Kidney epithelial cell (primary cell): ENCODE measurements around the gene TMTC4. TPM values are rescaled to one million over a fixed set of nuclear protein-coding genes. Genes with fewer than 3 reads are reported as not detected.

Source experiments
- DNase-seq: peaks from one replicate; pipeline ENCODE4 v3.0.0-alpha.2; 2010; ENCODE audit warnings: low read depth
- H3K27me3 ChIP-seq: 2 replicates; pipeline ENCODE4 v1.6.0; 2011; ENCODE audit warnings: low read length; ENCODE audit not compliant: control insufficient read depth, insufficient read depth
- H3K36me3 ChIP-seq: 2 replicates; pipeline ENCODE4 v1.5.1; 2011; ENCODE audit warnings: low read length; ENCODE audit not compliant: control insufficient read depth, insufficient read depth
- H3K4me3 ChIP-seq: 2 replicates; pipeline ENCODE4 v1.5.1; 2011; ENCODE audit warnings: low read depth, mild to moderate bottlenecking, control low read depth, low read length
- CTCF ChIP-seq: IDR thresholded peaks from 2 replicates; pipeline ENCODE4 v1.5.1; 2011; ENCODE audit warnings: mild to moderate bottlenecking, moderate library complexity, low read length, control low read depth, inconsistent platforms; ENCODE audit not compliant: insufficient read depth, poor library complexity, severe bottlenecking
- total RNA-seq: library from RNA; depleted of rRNA; stranded (reverse); fragments of >200 nt; gene quantifications from 2 replicates; pipeline ENCODE4 v1.2.3, GENCODE V29; 2015

TMTC4 gene
- total RNA-seq, 1 donor from 2014 or later = 27.1 TPM

DNA sequence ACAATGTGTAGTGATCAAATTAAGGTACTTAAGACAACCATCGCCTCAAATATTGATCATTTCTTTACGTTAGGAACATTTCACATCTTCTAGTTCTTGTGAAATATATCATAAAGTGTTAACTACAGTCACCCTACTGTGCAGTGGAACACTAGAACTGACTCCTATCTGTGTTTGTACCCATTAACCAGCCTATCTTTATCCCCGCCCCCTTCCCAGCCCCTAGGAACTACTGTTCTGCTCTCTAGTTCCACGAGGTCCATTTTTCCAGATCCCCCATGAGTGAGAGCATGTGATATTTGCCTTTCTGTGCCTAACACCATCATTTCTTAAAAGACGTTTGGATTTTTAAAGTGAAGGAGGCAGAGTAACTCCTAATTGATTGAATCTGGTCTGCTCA, 61.6 kb downstream of the TMTC4 start:
- DNase-seq = no peak
- H3K36me3 ChIP-seq = peaks cover 1% of the 10 kb centered on the region
- TF ChIP-seq CTCF = no peak
- H3K4me3 ChIP-seq = no peak overlapping the region
- H3K27me3 ChIP-seq = no peaks in the 10 kb centered on the region

GRCh38 chr13:100611678-100612492, 62.7 kb downstream of the TMTC4 start:
- no peak for DNase-seq
- Histone ChIP-seq H3K36me3 (peaks cover 1% of the 10 kb centered on the region), H3K27me3 (no peaks in the 10 kb centered on the region), H3K4me3 (no peak overlapping the region)
- no peak for TF ChIP-seq CTCF

DNA sequence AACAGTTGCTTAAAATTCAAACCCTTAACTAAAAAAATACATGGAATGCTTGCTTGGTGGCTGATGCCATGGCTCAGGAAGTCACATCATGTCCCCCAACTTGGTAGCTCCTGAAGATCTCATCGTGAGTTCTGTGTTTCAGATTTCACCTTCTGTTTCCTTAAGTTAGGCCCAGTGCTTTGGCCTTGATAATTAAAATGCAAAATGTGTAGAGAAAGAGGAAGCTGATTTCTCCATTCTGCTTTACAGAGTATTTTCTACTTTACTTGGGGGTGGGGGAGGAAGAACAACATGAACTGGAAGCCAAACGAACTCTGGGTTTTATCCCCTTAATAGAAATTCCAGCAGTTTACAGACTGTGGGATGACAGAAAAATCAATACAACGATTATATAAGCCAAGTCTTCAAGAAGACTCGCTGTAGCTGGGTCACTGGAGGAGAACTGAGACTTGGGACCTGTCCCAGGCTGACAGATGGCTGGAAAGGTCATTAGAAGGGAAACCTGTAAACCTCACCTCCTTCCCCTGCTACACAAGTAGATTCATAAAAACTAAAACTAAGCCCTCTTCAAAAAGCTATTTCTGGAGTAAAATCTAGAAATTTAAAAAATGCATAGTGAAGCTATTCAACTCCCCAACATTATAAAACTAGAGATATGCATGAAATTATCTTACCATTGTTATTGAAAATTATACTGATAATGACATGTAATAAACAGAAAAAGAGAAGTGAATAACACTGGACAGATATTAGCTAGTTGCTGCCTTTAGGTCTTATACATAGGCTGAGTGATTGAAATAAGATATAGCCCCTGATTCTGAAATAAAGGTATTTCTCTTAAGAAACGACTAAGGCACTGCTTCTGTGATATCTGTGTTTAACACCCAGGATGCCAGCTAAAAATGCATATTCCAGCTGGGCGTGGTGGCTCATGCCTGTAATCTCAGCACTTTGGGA, 63.9 kb downstream of the TMTC4 start:
- no peak for TF ChIP-seq CTCF
- Histone ChIP-seq H3K36me3 (peaks cover 1% of the 10 kb centered on the region), H3K4me3 (no peak overlapping the region), H3K27me3 (no peaks in the 10 kb centered on the region)
- DNase-seq = no peak

GRCh38 chr13:100608906-100609305, 65.7 kb downstream of the TMTC4 start:
- no peak for DNase-seq
- TF ChIP-seq CTCF = no peak
- Histone ChIP-seq H3K36me3 (peaks cover 1% of the 10 kb centered on the region), H3K4me3 (no peak overlapping the region), H3K27me3 (no peaks in the 10 kb centered on the region)

DNA sequence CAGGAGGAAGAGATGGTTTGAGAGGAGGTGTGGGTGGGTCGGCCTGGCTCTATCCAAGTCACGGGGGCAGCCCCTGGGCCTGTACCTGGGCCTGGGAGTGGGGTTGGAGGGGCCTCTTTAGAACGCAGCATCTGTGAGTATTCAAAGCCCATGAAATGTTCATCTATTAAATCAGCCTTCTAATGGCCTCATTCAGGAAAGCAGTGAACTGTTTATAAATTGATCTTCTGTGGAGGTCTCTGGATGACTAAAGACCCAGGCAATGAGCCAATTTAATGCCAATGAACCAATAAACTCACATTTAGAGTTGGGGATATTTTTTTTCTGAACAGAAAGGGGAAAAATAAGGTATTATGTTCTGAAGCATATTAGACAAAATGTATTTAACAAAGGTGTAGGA, 66.1 kb downstream of the TMTC4 start:
- H3K4me3 ChIP-seq = no peak overlapping the region
- no peak for DNase-seq
- H3K36me3 ChIP-seq = peaks cover 1% of the 10 kb centered on the region
- TF ChIP-seq CTCF = no peak
- no peaks in the 10 kb centered on the region for H3K27me3 ChIP-seq
